Retinal pigment epithelial cell (primary cell): ENCODE measurements around the gene AP3M1.

ENCODE experiments used
- DNase-seq: peaks from one replicate; pipeline ENCODE4 v3.0.0-alpha.2; 2010; ENCODE audit warnings: low read depth
- H3K4me3 ChIP-seq: 2 replicates; pipeline ENCODE4 v1.5.1; 2011; ENCODE audit warnings: mild to moderate bottlenecking, low read length, control low read depth, moderate library complexity
- CTCF ChIP-seq: conservative IDR thresholded peaks from 2 replicates; pipeline ENCODE4 v1.5.1; 2011; ENCODE audit warnings: low read depth, low read length, control low read depth, inconsistent platforms

AP3M1 gene

GRCh38 chr10:74072503-74072902, 78.1 kb downstream of the AP3M1 start:
- no peak for DNase-seq
- H3K4me3 ChIP-seq, result no peak overlapping the region
- TF ChIP-seq CTCF, result no peak

- TF ChIP-seq CTCF, result no peak
- DNase-seq, result peak; percentile 76
- no peak overlapping the region for H3K4me3 ChIP-seq
These were observed 79.5 kb downstream of the AP3M1 start for GRCh38 chr10:74071157-74071556.
